A549 treated with AZD9567 at 1 μM for 4 hours (cell line): ENCODE data around the gene MFSD11. TPM values are rescaled to one million over a fixed set of nuclear protein-coding genes. Genes with fewer than 3 reads are reported as not detected.

Source experiments
- total RNA-seq: library from RNA; stranded (reverse); fragments of 200-300 nt; extraction: Qiagen RNA extraction; gene quantifications from 5 replicates; pipeline ENCODE4 v1.2.3, GENCODE V29; 2022; ENCODE audit not compliant: insufficient read depth

MFSD11 gene
- 20.5 to 31.5 TPM (median 20.8 TPM) in 5 replicates for total RNA-seq

DNA sequence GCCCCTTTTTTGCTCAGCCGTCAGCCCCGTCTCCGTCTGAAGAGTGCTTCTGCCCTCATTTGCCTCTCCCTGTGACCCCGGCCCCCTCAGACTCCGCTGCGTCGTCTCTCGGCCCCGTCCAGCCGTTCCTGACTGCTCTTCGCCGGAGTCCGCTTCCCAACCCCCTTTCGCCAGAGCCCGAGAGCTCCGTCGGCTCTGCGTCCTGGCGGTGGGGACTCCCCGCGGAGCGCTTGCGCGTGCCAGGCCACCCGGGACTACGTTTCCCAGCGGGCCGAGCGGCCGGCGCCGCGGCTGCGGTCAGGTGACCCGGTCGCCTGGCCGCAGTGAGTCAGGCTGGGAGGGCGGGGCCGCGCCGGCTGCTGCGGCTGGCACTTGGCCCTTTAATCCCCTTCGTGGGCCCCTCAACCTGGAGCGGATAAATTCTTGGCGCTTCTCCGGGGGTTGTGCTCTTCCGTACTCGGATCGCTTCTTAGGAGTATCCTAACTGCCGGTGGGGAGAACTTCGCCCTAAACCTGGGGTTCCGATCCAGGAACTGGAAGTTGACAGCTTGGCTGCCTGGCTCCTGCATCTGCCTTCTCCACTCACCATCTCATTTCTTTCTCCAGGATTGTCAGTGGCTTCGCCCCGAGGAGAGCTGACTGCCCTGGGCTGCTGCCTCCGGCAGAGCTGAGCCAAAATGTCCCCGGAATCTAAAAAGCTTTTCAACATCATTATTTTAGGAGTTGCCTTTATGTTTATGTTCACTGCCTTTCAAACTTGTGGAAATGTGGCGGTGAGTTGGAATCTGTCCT lies at the start of gene MFSD11:
TSS of gene MFSD11 (plus strand) at position 444 of the 792 bp plus-strand sequence. CDS start at position 678, 234 bp downstream.

DNA sequence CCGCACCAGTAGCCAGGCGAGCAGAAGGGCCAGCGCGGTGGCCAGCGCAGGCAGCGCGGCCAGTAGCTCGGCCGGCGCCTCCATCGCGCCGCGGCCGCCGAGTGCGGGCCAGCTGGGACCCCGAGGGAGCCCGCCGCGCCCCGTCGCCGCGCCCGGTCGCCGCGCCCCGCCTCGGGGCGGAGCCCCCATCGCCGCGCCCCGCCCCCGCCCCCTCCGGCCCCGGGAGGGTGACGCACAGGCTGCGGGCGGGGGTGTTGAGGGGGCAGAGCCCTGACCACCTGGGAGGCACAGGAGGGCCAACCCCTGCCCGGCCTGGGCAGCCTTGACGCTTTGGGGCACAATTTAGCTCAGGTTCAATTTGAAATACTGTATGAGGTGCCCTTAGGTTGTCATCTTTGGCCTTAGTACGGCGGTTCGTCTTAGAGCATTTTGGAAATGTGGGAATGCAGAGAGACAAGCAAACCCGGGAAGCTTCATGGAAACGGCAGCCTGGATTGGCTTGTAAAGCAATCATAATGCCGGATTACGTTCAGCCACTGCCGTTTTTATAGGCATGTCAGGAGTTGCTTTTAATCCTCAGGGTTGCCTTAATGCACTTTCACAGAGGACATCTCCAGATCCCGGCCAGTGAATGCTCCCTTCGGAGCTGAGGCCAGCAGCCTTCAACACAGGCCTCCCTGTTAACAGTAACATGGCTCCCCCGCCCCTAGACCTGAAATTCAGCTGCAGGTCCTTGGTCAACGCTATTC lies 26.9 kb upstream of the MFSD11 start, which contains the start of gene MXRA7:
TSS of gene MXRA7 (minus strand) at position 103 of the 749 bp plus-strand sequence. CDS start at position 84, 19 bp downstream.

DNA sequence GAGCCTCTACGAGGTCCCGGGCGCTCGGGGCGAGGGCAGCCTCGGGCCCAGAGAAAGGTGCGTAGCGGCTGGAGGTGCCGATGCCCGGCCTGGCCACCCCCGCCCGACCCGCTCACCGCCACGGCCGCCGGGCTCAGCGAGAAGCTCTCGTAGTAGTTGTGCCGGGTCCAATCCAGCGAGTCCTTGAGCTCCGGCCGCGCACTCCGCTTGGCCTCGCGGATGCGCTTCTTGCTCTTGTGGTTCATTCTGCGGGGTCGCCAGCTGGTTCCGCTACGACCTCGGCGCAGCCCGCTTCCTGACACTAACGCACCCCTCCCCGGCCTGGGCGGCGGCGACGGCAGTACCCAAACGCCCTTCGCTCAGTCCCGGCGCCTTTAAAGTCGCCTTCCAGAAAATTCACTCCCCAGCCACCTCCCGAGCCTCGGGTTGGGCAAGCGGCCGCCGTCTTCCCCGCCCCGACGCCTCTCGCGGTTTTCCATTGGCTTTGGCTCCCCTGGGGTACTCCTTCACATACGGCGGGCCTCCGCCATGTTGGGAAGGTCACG lies 11.6 kb upstream of the MFSD11 start, which contains the start of gene JMJD6:
TSS of gene JMJD6 (minus strand) at position 376 of the 545 bp plus-strand sequence. CDS start at position 245, 131 bp downstream.

DNA sequence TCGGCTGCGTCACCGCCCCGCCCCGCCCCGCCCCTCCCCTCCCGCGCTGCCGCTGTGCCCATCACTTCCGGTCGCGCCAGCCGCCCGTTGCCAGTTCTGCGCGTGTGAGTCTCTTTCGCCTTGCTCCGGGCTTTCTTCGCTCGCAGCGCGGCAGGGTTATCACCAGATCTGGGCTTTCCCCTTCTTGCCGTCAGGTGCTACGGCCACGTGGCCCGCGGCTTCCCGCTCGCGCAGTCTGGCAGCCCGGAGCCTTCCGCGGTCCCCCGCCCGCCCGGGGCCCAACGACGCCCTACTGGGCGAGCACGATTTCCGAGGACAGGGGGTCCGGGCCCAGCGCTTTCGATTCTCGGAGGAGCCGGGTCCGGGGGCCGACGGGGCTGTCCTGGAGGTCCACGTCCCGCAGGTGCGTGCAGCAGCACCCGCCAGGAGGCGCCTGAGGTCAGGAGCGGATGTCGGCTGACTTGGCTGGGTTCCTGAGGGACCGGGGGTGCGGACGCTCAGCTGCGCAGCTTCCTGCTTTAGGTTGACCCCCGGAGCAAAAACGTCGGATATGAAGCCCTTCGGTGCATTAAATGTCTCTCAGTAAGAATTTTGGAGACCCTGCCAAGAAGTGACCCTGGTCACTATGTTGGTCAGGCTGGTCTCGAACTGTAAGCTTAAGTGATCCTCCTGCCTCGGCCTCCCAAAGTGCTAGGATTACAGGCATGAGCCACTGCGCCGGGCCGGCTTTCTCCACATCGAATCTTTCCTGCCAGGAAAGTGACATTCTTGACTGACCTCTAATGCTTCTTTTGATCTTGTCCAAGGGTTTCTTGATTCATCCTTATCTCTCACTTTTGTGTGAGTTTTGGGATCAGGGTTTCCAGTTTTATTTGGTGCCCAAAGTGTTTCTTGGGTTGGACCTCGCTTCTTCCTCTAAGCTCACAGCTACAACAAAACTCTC lies 10.9 kb upstream of the MFSD11 start, which contains the start of gene METTL23:
TSS of gene METTL23 (plus strand) at position 64 of the 943 bp plus-strand sequence. CDS start 2,872 bp downstream, outside the sequence.

GRCh38 chr17:76737082-76737675 lies 740 bp upstream of the MFSD11 start, which contains the start of gene SRSF2:
SRSF2 (minus strand) TSS chr17:76737331; CDS start chr17:76737160, 171 bp downstream.

Other genes starting within 250 kb of the MFSD11 start
- 52.5 to 68.3 TPM (median 63.8 TPM) in 5 replicates for gene RHBDF2, start 236.7 kb upstream of the MFSD11 start, total RNA-seq
- gene CYGB, start 200.4 kb upstream of the MFSD11 start, total RNA-seq, result 0.76 to 1.6 TPM (median 0.98 TPM) in 4 of 5 replicates, not detected in the other
- not detected in 5 replicates for gene PRCD, start 198.1 kb upstream of the MFSD11 start, total RNA-seq
- 0.32 to 0.53 TPM (median 0.45 TPM) in 4 of 5 replicates, not detected in the other for gene ST6GALNAC2, start 152.3 kb upstream of the MFSD11 start, total RNA-seq
- 0.21 to 1.6 TPM (median 0.45 TPM) in 5 replicates for gene ST6GALNAC1, start 94.4 kb upstream of the MFSD11 start, total RNA-seq
- gene MXRA7, start 27.2 kb upstream of the MFSD11 start, total RNA-seq, result 55.0 to 88.2 TPM (median 62.0 TPM) in 5 replicates
- 68.8 to 81.8 TPM (median 74.8 TPM) in 5 replicates for gene JMJD6, start 11.5 kb upstream of the MFSD11 start, total RNA-seq
- gene METTL23, start 11.3 kb upstream of the MFSD11 start, total RNA-seq, result 61.4 to 78.9 TPM (median 62.2 TPM) in 5 replicates
- 457 to 511 TPM (median 473 TPM) in 5 replicates for gene SRSF2, start 788 bp upstream of the MFSD11 start, total RNA-seq
- 9.8 to 20.8 TPM (median 19.5 TPM) in 5 replicates for gene MGAT5B, start 130.3 kb downstream of the MFSD11 start, total RNA-seq